Renal cortex interstitium (tissue), 3 donors: ENCODE data around the gene TTC5. TPM values are rescaled to one million over a fixed set of nuclear protein-coding genes. Genes with fewer than 3 reads are reported as not detected.

Experiments used
- polyA plus RNA-seq, 3 donors: library from polyadenylated mRNA; unstranded; fragments of 120-200 nt; gene quantifications; one replicate each; pipeline ENCODE4 v1.2.1, GENCODE V29; 2013; ENCODE audit not compliant: insufficient read length in 3 of 3

TTC5 gene
- polyA plus RNA-seq, 3 donors: 24.9 to 31.0 (median 29.6) TPM

Other genes starting within 250 kb of the TTC5 start
- gene OR4L1, start 245.9 kb downstream of the TTC5 start, polyA plus RNA-seq: not detected
- under 1 TPM; 0.03 to 0.11 (median 0.04) TPM for gene OR4K17, start 195.2 kb downstream of the TTC5 start, polyA plus RNA-seq
- gene OR4N5, start 167.1 kb downstream of the TTC5 start, polyA plus RNA-seq: not detected
- under 1 TPM in 1 of 3 donors, not detected in 2; 0.05 TPM for gene OR11G2, start 115.1 kb downstream of the TTC5 start, polyA plus RNA-seq
- not detected for gene OR11H6, start 82.2 kb downstream of the TTC5 start, polyA plus RNA-seq
- gene OR11H7, start 77.0 kb downstream of the TTC5 start, polyA plus RNA-seq: under 1 TPM; 0.26 to 0.60 (median 0.26) TPM
- gene OR11H4, start 66.7 kb downstream of the TTC5 start, polyA plus RNA-seq: under 1 TPM in 1 of 3 donors, not detected in 2; 0.14 TPM
- gene CCNB1IP1, start 27.3 kb upstream of the TTC5 start, polyA plus RNA-seq: 100 to 1,000 TPM; 108 to 130 (median 120) TPM
- gene PARP2, start 37.7 kb upstream of the TTC5 start, polyA plus RNA-seq: 10 to 100 TPM; 51.1 to 62.7 (median 60.3) TPM
- 10 to 100 TPM; 19.0 to 20.7 (median 19.0) TPM for gene TEP1, start 107.5 kb upstream of the TTC5 start, polyA plus RNA-seq
- gene KLHL33, start 130.2 kb upstream of the TTC5 start, polyA plus RNA-seq: under 1 TPM; 0.23 to 0.53 (median 0.47) TPM
- 10 to 100 TPM; 53.7 to 88.7 (median 54.9) TPM for gene OSGEP, start 148.9 kb upstream of the TTC5 start, polyA plus RNA-seq
- 100 to 1,000 TPM; 292 to 331 (median 308) TPM for gene APEX1, start 149.3 kb upstream of the TTC5 start, polyA plus RNA-seq
- gene PIP4P1, start 155.5 kb upstream of the TTC5 start, polyA plus RNA-seq: 10 to 100 TPM; 35.0 to 40.4 (median 36.9) TPM
- gene PNP, start 163.5 kb upstream of the TTC5 start, polyA plus RNA-seq: 100 to 1,000 TPM in 1 of 3 donors, 10 to 100 TPM in 2; 64.0 to 144 (median 82.3) TPM
- gene RNASE10, start 199.6 kb upstream of the TTC5 start, polyA plus RNA-seq: under 1 TPM in 2 of 3 donors, not detected in 1; 0.14 TPM